ENCODE results near the gene LSP1. TPM values are rescaled to one million over a fixed set of nuclear protein-coding genes. Genes with fewer than 3 reads are reported as not detected.

The LSP1 gene
- total and polyA plus RNA-seq, 12 donors: 4.0 to 1,341 (median 278) TPM

GRCh38 chr11:1876361-1877063 is 23.6 kb downstream of the LSP1 start:
- no peaks in the 10 kb centered on the region for H3K27me3 ChIP-seq
- intact Hi-C loops (cut with DNase I): no loop called here
- no peaks in the 10 kb centered on the region for H3K36me3 ChIP-seq (replicated peaks in 1 of 2)
- peak; percentile 63 to 81 (median 75) for DNase-seq
- 4 to 21% (median 17%) methylated on average over 9 to 26 of the region's 26 CpGs; no CpG with 5 or more reads in 1 of the 4 donors for WGBS, 4 donors
- no peaks in the 10 kb centered on the region for H3K9me3 ChIP-seq (replicated peaks in 1 of 3)
- TF ChIP-seq POLR2A (IDR thresholded peaks at IDR 0.05) (no peak), CTCF (IDR thresholded peaks at IDR 0.05) (peak; percentile 49 to 68 (median 61))
- peak overlapping the region in 1 of 4 donors; percentile 32 for H3K4me3 ChIP-seq
- H3K4me1 ChIP-seq (replicated peaks in 1 of 2): peaks cover 26 to 47% of the 10 kb centered on the region in 2 donors
- peak overlapping the region in 4 of 5 donors; percentile 61 to 97 (median 73) for H3K27ac ChIP-seq

DNA sequence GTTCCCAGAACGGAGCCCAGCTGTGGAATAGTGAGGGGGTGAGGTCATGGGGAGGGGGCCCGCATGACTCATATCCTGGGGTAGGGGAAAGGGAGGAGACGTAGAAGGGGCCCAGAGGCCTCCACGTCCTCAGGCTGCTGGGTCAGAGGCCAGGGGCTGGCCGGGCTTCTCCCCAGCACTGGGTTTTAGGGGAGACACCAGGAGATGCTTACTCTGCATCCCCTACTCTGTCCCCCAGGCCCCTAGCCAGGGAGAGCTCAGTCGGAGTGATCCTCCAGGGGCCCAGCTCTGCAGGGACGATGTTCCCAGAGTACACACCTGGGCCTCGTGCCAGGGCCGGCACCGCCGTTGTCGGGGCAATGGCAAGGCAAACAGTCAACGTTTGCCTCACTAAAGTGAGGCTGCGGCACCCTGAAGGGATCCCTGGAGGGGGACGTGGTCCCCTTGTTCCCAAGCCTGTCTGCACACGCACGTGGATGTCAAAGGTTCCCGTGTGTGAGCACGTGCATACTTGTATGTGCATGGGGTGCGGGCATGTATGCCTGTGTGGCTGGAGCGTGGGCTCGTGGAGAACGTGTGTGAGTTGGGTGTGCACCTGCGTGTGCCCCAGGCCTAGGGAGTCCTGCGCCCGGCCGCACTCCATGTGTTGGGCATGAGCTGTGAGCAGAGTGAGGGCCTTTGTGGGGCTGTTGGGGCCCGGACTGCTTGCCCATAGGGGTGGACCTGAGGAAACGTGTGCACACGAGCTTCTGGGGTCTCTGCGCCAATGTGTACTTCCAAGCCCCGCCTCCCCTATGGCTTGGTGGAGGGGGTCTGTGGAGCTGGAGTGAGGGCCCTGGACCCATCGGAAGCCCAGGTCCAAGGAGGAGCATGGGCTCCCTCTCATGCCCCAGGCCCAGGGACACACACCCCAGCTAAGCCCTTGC is 24.6 kb downstream of the LSP1 start:
- H3K4me3 ChIP-seq: no peak overlapping the region
- no peaks in the 10 kb centered on the region for H3K36me3 ChIP-seq (replicated peaks in 1 of 2)
- H3K27me3 ChIP-seq: no peaks in the 10 kb centered on the region
- TF ChIP-seq POLR2A (IDR thresholded peaks at IDR 0.05): no peak
- no peak for TF ChIP-seq CTCF (IDR thresholded peaks at IDR 0.05)
- H3K4me1 ChIP-seq (replicated peaks in 1 of 2): peaks cover 21 to 55% of the 10 kb centered on the region in 2 donors
- peak; percentile 70 to 91 (median 82) for DNase-seq
- H3K27ac ChIP-seq: peak overlapping the region; percentile 21 to 97 (median 61)
- intact Hi-C loops (cut with DNase I): no loop called here
- H3K9me3 ChIP-seq (replicated peaks in 1 of 3): no peaks in the 10 kb centered on the region
- 39 to 81% (median 43%) methylated on average over 3 to 33 of the region's 33 CpGs for WGBS, 4 donors

- WGBS, 4 donors: 69 to 75% (median 74%) methylated on average over 13 to 30 of the region's 30 CpGs
- Histone ChIP-seq H3K4me1 (replicated peaks in 1 of 2) (peaks cover 16 to 57% of the 10 kb centered on the region in 2 donors), H3K4me3 (no peak overlapping the region), H3K27me3 (no peaks in the 10 kb centered on the region), H3K27ac (peak overlapping the region in 4 of 5 donors; percentile 37 to 97 (median 62)), H3K9me3 (replicated peaks in 1 of 3) (no peaks in the 10 kb centered on the region), H3K36me3 (replicated peaks in 1 of 2) (peaks cover 0 to 9% of the 10 kb centered on the region in 2 donors)
- intact Hi-C loops (cut with DNase I): no loop called here
- DNase-seq: peak in 4 of 7 donors; percentile 24 to 51 (median 35)
- TF ChIP-seq CTCF (IDR thresholded peaks at IDR 0.05) (no peak), POLR2A (IDR thresholded peaks at IDR 0.05) (no peak)
Measured at GRCh38 chr11:1878137-1879031, 25.5 kb downstream of the LSP1 start.

Data from adrenal gland (tissue), 12 donors.